GM20431 (cell line): ENCODE measurements around the gene TMED9.
"Not testable (repeated sequence)": the region's sequence is repeated elsewhere in the genome, so short reads cannot be mapped to it uniquely, and the experiment has no call there.

ENCODE experiments used
- in situ Hi-C: fragments of 300-500 bp; cut with MseI, MboI; formaldehyde crosslinking; loops from one replicate; pipeline ENCODE4 v1.15.0; 2020; ENCODE audit warnings: low sequenced_read_pairs; ENCODE audit not compliant: unreplicated experiment

The TMED9 gene

GRCh38 chr5:177592010-177592834, at the start of gene TMED9:
Gene TMED9 (plus strand): TSS chr5:177592203. CDS start chr5:177592215, 12 bp downstream.
- in situ Hi-C loops: no loop called here

- in situ Hi-C loops: no loop called here
These were observed 49.1 kb upstream of the TMED9 start for GRCh38 chr5:177542816-177543465.

DNA sequence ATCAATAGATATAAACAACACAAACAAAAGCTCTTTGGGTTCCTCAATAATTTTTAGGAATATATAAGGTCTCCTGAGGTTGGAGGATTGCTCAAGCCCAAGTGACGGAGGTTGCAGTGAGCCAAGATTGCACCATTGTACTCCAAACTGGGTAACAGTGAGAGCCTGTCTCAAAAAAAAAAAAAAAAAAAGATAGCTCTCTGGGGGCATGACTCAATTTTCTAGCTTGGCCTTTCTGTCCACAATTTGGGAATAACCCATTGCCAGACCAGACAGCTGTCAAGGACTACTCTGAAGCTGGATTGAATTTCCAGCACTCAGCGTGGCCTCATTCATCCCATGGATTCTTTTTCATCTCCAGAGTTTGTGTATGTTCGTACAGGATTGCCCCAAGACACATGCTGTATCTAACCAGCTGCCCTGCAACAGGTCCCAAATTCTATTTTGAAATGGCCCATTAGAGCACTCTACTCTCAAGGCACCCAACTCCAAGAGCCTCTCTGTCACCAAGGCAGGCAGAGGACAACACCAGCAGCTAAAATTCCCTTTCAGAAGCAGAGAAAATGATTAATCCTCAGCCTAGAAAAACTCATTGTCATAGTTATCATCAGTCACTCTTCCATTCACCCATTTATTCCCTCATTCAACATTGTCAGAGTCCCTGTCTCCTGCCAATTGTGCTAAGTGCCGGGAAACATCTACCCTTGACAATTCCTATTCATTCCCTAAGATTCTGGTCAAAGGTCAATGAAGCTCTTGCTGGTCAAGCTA, 46.3 kb upstream of the TMED9 start:
- in situ Hi-C loops: no loop called here

DNA sequence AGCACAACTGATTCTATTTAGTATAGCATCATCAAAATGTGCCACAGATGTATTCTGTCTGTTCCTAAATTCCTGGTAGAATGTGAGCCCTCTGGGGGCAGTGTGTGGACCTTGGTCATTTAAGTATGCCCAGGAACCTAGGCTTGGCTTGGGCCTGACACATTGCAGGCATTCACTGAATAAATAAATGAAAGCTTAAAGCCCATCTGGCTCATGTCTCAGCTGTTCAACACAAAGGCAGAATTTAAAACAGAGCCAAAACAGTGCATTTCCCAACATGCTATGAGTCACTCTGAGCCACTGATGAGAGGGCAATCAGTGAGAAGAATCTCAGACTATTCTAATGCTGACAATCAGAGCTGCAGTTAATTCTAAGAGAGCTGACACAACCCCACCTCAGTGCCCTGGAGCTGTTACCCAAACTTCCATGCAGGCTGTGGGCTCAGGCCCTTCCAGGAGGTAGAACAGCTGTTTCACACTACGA, 45.7 kb upstream of the TMED9 start:
- in situ Hi-C loops: no loop called here

DNA sequence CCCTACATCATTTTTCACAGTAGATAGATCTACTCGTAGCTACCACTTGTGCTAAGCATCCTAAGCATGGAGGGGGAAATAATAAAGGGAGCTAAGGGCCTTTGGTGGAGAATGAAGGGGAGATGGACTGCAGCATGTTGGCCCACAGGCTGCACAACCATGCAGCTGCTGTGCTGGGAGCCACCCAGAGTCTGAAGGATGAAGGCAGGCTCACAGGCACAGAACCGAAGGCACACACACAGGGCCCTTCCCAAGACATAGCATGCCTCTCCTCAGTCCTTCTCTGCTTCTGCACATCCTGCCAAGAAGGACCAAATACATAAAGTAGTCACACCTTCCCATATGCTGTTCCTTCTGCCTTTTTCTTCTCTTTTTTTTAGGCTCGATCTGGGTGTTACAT, 44.3 kb upstream of the TMED9 start:
- in situ Hi-C loops: no loop called here

DNA sequence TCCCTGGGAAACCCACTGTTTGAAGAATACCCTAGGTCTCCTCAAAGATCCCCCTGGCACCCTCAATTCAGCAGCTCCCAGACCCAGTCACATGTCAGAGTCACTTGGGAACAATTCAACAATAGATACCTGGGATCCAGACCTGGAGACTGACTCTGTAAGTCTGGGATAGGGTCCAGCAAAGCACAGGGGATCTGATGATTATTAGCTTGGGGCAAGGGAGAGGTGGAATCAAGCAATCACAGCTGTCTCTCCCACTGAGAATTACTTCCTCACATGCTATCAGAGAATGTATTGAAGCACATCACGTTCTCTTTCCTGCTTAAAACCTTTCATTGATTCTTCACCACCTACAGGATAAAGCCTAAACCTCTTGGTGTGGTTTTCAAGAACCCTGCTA, 43.5 kb upstream of the TMED9 start:
- in situ Hi-C loops: no loop called here

GRCh38 chr5:177550122-177550521, 41.9 kb upstream of the TMED9 start:
- in situ Hi-C loops: no loop called here

DNA sequence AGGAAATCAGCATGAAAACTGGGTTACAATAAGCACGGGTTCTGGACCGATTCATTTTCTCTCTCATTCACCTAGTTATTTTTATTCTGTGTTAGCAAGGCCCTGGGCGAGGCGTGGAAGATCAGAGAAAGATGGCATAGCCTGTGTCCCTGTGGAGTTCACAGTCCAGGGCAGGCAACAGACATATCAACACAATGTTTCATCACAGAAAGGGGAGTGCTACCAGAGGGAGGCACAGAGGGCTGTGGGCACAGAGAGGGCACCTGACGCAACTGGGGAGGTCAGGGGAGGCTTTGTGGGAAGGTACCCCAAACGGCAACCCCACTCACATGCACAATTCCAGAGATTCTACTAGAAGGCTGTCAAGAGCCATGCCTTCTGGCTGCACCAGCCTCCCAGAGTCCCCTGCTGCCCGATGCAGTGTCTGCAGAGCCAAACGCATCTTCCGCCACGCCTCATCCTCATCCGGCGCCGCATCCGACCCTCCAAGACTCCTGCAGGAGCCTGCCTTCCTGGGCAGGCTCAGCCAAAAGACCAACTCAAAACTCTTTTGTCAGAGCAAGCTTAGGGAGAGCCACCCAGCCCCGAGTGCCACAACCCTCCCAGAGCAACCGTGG, 39.1 kb upstream of the TMED9 start:
- in situ Hi-C loops: no loop called here

GRCh38 chr5:177553671-177554429, 38.2 kb upstream of the TMED9 start:
- in situ Hi-C loops: no loop called here

GRCh38 chr5:177554474-177555111, 37.4 kb upstream of the TMED9 start, which contains the start of gene FAM193B:
Gene FAM193B (minus strand): TSS chr5:177554563. CDS start chr5:177554458, 105 bp downstream.
- in situ Hi-C loops: no loop called here

DNA sequence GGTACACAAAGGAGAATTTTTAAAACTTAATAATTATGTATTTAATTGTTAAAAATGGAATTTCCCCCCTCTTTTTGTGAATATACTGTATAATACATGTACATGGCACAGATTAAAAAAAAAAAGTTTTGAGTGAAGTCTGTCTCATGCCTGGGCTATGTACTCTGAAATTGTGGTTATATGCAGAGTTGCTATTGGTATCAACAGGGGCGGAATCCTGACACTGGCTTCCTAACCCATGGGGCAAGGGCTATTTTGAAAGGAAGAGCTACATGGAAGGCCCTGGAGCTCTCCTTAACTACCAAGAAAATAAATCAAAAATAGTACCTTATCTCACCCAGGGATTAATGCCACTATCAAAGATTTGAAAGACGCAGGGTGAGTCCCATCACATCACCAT, 36.8 kb upstream of the TMED9 start:
- in situ Hi-C loops: no loop called here

DNA sequence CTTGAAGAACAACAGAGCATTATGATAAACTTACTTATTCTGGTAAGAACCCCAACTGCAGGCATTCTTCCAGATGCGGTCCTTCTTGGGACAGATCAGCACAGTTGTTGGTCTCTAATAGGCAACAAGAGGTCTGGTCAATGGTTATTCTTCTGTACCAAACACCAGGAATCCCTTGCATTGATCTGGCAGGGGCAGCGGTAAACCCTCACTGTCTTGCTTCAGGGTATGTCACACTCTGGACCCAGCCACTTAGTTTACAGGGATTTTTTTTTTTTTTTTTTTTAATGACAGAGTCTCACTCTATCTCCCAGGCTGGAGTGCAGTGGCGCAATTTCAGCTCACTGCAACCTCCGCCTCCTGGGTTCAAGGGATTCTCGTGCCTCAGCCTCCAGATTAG, 36.3 kb upstream of the TMED9 start:
- in situ Hi-C loops: no loop called here

DNA sequence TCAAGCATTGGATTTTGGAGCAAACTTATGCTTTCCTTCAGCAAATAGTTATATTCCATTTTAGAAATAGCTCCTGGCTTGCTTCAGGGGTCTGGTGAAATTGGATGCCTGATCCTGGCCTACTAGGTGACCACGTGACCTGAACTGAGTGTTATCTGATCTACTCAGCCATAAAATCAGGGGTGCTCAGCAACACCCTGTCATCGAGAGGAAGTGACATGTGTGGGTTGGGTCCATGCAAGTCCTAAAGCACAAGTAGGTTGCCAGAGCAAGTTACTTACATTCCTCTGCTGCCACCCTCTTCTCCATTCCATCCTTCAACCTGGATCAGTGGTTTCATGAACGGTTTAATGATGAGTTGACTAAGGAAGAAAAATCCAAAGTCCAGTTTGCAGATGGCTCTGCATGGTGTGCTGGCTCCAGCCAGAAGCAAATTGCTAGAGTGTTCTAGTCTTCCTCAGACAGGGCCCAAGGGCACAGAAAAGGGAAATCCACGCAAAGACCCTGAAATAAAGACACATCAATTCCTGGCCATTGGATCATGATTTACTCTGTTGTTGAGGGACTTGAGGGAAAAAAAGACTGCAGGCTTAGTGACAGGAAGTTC, 34.9 kb upstream of the TMED9 start:
- in situ Hi-C loops: no loop called here

- in situ Hi-C loops: no loop called here
These were observed 34.2 kb upstream of the TMED9 start for GRCh38 chr5:177557796-177558195.

- in situ Hi-C loops: not testable (repeated sequence)
These were observed 32.5 kb upstream of the TMED9 start for GRCh38 chr5:177559446-177559941.

- in situ Hi-C loops: no loop called here
These were observed 27.0 kb upstream of the TMED9 start for GRCh38 chr5:177565046-177565445.

- in situ Hi-C loops: no loop called here
These were observed 23.7 kb upstream of the TMED9 start for GRCh38 chr5:177568326-177568725.

GRCh38 chr5:177569894-177570293, 22.1 kb upstream of the TMED9 start:
- in situ Hi-C loops: no loop called here
